Panc1 (cell line): Measurements from ENCODE around the gene TYW1B.
"Not testable (repeated sequence)": the region's sequence is repeated elsewhere in the genome, so short reads cannot be mapped to it uniquely, and the experiment has no call there.

Experiments used
- POLR2AphosphoS5 ChIP-seq: IDR thresholded peaks from 2 replicates; pipeline ENCODE4 v1.6.1; 2012; ENCODE audit warnings: mild to moderate bottlenecking, low read depth, low read length, moderate library complexity
- SIN3A ChIP-seq: IDR thresholded peaks from 2 replicates; pipeline ENCODE4 v1.6.1; 2012; ENCODE audit warnings: low read depth, mild to moderate bottlenecking, low read length, moderate library complexity, borderline replicate concordance; ENCODE audit not compliant: insufficient read depth
- TF ChIP-seq, protein P1 (sequence below): fragments of 450-650 bp; IDR thresholded peaks from 2 replicates; pipeline ENCODE4 v1.5.1; 2017; ENCODE audit warnings: mild to moderate bottlenecking

DNA sequence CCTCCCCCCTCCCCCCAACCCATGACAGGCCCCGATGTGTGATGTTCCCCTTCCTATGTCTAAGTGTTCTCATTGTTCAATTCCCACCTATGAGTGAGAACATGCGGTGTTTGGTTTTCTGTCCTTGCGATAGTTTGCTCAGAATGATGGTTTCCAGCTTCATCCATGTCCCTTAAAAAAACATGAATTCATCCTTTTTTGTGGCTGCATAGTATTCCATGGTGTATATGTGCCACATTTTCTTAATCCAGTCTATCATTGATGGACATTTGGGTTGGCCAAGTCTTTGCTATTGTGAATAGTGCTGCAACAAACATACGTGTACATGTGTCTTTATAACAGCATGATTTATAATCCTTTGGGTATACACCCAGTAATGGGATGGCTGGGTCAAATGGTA lies 107.1 kb downstream of the TYW1B start:
- TF ChIP-seq, protein P1, sequence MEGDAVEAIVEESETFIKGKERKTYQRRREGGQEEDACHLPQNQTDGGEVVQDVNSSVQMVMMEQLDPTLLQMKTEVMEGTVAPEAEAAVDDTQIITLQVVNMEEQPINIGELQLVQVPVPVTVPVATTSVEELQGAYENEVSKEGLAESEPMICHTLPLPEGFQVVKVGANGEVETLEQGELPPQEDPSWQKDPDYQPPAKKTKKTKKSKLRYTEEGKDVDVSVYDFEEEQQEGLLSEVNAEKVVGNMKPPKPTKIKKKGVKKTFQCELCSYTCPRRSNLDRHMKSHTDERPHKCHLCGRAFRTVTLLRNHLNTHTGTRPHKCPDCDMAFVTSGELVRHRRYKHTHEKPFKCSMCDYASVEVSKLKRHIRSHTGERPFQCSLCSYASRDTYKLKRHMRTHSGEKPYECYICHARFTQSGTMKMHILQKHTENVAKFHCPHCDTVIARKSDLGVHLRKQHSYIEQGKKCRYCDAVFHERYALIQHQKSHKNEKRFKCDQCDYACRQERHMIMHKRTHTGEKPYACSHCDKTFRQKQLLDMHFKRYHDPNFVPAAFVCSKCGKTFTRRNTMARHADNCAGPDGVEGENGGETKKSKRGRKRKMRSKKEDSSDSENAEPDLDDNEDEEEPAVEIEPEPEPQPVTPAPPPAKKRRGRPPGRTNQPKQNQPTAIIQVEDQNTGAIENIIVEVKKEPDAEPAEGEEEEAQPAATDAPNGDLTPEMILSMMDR = not testable (repeated sequence)
- not testable (repeated sequence) for TF ChIP-seq POLR2AphosphoS5, SIN3A
